GM10266 (cell line): Measurements from ENCODE around the gene NOL4L.

Source experiments
- DNase-seq: peaks from one replicate; pipeline ENCODE4 v3.0.0; 2012; ENCODE audit errors: extremely low spot score
- TF ChIP-seq, protein P1 (sequence below): IDR thresholded peaks from 2 replicates; pipeline ENCODE4 v1.5.1; 2012; ENCODE audit warnings: mild to moderate bottlenecking, low read depth; ENCODE audit not compliant: control insufficient read depth, insufficient read depth; ENCODE audit errors: missing control alignments

The NOL4L gene

DNA sequence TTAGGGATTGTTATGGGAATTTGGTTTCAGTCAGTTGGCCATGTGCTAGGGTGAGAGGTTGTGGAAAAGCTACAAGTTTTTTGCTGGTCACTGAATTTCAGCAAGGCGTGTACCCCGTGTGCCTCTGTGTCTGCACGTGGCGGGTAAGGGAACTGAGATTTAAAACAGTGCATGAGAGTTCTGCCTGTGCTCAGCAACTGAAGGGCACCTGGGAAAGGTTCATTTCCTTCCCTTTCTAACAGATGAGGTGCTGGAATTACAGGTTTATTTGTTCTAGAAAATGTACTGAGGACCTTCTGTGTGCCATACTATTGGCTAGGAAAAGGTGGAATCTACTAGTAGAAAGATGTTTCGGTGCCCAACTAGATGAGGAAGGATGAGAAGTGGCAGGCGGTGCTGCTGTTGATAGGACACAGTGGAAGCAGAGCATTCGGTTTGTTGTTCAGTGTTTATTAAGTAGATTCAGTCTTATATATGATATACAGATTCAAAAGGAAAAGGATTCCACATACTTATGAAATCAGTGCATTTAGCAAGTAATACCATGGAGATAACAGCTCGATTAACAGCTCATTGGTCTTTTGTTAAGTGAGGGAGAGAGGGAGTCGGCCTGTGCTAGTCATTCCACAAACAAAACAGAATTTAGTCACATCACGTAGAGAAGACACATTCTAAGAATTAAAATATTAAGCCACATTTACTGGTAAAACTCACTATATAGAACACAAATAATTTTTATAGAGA is 142.3 kb downstream of the NOL4L start:
- no peak for DNase-seq
- TF ChIP-seq, protein P1, sequence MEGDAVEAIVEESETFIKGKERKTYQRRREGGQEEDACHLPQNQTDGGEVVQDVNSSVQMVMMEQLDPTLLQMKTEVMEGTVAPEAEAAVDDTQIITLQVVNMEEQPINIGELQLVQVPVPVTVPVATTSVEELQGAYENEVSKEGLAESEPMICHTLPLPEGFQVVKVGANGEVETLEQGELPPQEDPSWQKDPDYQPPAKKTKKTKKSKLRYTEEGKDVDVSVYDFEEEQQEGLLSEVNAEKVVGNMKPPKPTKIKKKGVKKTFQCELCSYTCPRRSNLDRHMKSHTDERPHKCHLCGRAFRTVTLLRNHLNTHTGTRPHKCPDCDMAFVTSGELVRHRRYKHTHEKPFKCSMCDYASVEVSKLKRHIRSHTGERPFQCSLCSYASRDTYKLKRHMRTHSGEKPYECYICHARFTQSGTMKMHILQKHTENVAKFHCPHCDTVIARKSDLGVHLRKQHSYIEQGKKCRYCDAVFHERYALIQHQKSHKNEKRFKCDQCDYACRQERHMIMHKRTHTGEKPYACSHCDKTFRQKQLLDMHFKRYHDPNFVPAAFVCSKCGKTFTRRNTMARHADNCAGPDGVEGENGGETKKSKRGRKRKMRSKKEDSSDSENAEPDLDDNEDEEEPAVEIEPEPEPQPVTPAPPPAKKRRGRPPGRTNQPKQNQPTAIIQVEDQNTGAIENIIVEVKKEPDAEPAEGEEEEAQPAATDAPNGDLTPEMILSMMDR: no peak

DNA sequence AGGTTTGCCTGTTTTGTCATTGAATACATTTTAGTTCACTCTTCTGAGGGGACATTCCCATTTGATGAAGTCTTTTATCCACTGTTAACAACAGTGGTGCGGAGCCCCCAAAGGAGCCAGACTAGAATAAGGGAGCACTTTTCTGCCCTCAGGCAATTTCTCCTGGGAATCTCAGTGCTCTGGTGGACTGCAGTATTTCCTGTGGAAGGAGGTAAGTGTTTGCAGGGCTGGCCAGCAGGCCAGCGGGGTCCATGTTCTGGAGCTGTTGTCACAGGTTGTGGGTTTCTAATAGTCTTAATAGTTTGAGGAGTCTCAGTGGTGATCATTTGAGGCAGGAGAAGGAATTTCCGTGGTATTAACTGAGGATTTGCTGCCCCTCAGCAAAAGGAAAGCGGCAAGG is 143.5 kb downstream of the NOL4L start:
- no peak for DNase-seq
- TF ChIP-seq, protein P1: no peak

DNA sequence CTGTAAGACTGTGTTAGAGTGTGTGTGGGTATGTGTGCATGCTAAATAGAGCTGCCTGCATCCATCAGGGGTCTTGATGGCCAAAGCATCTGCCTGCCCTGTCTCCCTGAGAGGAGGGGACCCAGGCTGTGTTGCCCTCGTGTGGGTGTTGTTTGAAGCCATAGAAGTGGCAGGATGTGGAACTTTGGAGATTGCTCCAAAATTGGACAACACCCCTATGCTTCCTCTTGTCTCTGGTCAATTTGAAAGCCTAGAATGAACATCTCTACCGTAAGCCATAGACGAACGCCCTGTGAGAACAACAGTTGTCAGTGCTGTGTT is 144.4 kb downstream of the NOL4L start:
- TF ChIP-seq, protein P1: no peak

DNA sequence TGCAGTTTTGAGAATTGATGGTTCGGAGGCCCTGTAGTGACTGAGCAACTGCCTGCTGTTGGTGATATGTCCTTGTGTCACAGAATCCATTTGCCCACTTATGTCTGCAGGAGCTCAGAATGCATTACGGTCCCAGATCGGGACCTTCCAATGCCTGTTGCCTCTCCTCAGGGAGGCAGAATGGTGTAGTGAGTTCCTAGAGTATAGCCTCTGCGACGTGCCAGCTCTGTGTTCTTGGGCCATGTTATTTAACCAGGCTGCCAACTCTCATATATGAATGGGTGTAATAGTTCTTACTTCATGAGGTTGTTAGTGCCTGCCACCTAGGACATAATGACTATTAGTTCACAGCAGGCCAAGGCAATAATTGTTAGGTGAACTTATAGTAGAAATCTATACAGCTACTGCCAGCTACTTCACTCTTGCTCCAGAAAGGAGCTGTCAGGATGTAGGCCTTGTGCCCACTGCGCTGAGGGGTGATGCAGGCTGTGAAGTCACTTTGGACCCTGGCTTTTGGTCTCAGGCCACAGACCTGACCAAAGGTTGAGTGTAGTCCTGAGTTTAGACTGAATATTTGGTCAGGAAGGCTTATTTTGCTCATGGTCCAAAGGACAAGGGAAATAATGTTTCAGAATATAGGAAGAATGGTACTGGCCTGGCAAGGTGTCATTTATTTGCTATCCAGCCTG is 144.9 kb downstream of the NOL4L start:
- TF ChIP-seq, protein P1: no peak
- DNase-seq: no peak

More for the DNA sequence above, 144.4 kb downstream of the NOL4L start:
- DNase-seq: no peak

DNA sequence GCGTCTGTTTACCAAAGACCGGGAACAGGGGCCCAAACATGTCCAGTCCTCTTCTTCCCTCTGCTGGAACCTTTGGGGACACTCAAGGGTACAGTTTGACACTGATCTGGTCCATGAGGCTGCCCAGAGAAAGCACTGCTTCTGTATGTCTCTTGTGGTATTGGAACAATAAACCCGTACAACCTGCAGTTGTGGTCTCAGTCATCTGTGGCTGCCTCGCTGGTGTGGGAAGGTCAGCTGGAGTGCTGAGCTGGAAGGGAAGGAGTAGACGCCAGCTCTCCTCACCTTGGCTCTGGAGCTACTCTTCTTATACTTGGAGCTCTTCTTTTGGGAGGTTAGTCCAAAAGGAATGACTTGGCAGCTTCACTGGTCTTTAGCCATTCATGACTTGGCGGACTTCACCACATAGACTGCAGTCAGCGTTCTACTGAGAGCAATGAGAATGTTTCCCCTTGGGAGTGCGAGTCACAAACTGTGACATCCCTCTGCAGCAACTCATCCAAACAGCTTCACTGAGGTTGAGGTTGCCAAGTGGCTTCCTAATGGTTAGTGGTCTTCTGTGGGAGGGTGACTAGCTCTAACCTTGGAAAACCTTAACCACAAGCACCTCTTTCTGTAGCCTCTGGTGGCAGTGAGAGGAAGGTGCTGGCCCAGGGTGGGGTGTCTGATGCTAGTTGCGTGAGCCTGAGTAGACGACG is 145.9 kb downstream of the NOL4L start:
- TF ChIP-seq, protein P1: no peak
- DNase-seq: no peak

DNA sequence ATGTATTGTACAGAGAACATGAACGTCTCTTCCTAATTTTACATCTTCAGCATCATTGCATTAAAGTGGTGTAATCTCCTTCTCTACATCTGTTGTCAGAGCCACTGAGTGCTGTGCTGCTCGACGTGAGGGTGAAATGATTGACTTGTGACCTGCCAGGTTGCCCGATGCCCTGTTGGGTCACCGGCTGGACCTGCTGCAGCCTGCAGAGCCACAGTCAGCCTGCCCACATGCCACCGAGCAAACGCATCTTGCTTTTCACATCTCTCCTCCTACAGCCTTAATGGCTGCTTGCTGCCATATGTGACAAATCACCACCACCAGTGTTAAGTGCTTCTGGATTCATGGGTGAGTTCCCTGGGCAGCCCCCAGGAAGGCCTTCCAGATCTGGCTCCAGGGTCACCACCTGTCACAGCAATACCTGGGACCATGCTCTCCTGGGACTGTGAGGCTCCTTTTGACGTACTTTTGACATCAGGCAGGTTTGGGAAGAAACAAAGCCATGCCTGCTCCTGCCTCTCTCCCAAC is 146.7 kb downstream of the NOL4L start:
- DNase-seq: no peak
- TF ChIP-seq, protein P1: no peak

DNA sequence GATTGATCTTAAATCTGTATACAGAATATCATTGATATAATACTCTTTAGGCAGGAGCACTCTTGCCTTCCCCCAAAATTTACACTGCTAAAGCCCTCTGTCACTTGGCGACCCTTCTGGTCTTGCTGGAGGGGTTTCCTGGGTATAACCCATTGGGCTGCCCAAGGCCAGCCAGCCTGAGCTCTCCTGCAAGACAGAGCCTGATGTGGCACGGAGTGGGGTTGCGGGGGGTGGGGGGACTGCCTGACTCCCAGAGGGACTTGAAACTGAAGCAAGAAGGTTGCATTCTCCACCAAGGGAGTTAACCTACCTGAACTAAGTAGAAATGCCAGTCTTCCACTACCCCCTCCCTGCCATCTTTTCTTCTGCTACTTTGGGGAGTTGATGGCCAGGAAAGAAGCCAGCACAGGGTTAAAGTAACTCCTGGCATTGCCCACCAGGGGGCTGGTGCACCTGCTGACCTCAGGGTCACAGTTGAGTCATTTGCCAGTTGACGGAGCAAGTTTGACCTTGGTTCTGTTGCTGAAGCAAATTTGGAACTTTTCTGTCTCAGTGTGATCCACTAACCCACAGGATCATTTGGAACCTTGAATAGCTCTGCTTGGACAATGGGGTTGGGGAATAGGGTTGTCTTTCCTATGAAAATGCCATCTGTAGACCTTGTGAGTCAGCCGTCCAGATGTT is 147.6 kb downstream of the NOL4L start:
- TF ChIP-seq, protein P1: peak; percentile 17
- no peak for DNase-seq
